ENCODE measurements around the gene DDX59.

DDX59 gene

DNA sequence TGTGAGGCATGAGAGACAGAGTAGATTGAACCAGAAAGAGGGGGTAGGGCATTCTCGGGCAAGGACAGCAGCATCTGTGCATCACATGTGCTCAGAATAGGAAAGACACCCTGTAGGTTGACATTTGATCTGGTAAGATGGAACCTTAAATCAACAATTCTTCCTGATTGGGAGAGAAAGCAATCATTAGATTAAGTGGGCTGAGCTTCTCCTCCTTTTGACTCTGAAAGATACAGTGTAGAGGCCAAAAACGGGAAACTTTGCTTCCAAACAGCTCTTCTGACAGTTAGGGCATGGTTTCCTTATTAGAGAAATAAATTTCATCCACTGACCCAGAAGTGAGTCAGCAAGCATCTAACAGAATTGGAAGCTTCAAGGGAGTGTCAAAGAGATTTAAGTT lies 58.9 kb downstream of the DDX59 start:
- DNase-seq (ENCODE audit: extremely low spot score) = no peak
- ChIA-PET POLR2A (interaction anchor here (1.9 kb wide), 1 partner anchor 59 kb away, joined by 6 read pairs; the partner anchor contains the start of gene DDX59), CTCF (interaction anchor here (1.9 kb wide), 1 partner anchor 52 kb away, joined by 4 read pairs; no protein-coding TSS in a partner anchor)
- TF ChIP-seq ELF4 (IDR thresholded peaks at IDR 0.05) (no peak), TARDBP (IDR thresholded peaks at IDR 0.05) (no peak), ZNF384 (IDR thresholded peaks at IDR 0.05) (no peak), BHLHE40 (IDR thresholded peaks at IDR 0.05; ENCODE audit: borderline replicate concordance) (no peak), LEF1 (IDR thresholded peaks at IDR 0.05; ENCODE audit: borderline replicate concordance) (no peak), ARNT (IDR thresholded peaks at IDR 0.05) (no peak), SP1 (IDR thresholded peaks at IDR 0.05) (no peak), NFRKB (IDR thresholded peaks at IDR 0.05) (no peak), CTBP1 (IDR thresholded peaks at IDR 0.05; ENCODE audit: borderline replicate concordance) (no peak), L3MBTL2 (conservative IDR thresholded peaks at IDR 0.05) (no peak), FOXA1 (IDR thresholded peaks at IDR 0.05) (no peak)

DNA sequence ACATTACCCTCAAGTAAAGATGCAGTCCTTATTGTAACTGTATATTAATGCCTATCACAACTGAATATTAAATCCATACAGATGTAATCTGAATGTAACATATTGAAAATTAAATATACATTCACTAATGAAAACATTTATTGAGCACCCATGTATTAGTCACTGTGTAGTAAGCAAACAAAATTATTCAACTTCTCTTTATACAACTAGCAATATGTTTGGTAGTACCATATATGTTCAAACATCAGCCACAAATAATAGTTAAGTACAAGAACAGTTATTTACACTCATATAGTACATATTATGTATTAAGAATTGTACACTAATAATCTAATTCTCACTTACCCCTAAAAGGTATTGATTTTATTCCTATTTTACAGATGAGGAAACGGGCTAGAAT lies 67.1 kb downstream of the DDX59 start:
- ChIA-PET CTCF (no interaction called here), POLR2A (no interaction called here)
- TF ChIP-seq FOXM1 (IDR thresholded peaks at IDR 0.05; ENCODE audit: borderline replicate concordance) (no peak), FOXA1 (IDR thresholded peaks at IDR 0.05) (no peak), LEF1 (IDR thresholded peaks at IDR 0.05; ENCODE audit: borderline replicate concordance) (no peak), TARDBP (IDR thresholded peaks at IDR 0.05) (no peak), SP1 (IDR thresholded peaks at IDR 0.05) (no peak), L3MBTL2 (conservative IDR thresholded peaks at IDR 0.05) (no peak)
- TF ChIP-seq, protein P1, sequence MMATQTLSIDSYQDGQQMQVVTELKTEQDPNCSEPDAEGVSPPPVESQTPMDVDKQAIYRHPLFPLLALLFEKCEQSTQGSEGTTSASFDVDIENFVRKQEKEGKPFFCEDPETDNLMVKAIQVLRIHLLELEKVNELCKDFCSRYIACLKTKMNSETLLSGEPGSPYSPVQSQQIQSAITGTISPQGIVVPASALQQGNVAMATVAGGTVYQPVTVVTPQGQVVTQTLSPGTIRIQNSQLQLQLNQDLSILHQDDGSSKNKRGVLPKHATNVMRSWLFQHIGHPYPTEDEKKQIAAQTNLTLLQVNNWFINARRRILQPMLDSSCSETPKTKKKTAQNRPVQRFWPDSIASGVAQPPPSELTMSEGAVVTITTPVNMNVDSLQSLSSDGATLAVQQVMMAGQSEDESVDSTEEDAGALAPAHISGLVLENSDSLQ (IDR thresholded peaks at IDR 0.05) = no peak
- DNase-seq (ENCODE audit: extremely low spot score) = no peak
